Progenitor cell of endocrine pancreas (in vitro differentiated cells): ENCODE results near the gene GMFB. TPM values are rescaled to one million over a fixed set of nuclear protein-coding genes. Genes with fewer than 3 reads are reported as not detected.
A peak's percentile ranks its signal among the peaks of the same experiment; 100 is the strongest.
"Not testable (repeated sequence)": the region's sequence is repeated elsewhere in the genome, so short reads cannot be mapped to it uniquely, and the experiment has no call there.

ENCODE experiments used
- DNase-seq: peaks from one replicate; pipeline ENCODE4 v3.0.0; 2021; ENCODE audit warnings: low spot score; ENCODE audit not compliant: unreplicated experiment
- H3K27ac Mint-ChIP-seq: 2 replicates; pipeline ENCODE4 v1.8.0; 2021; ENCODE audit warnings: mild to moderate bottlenecking, moderate library complexity, mixed read lengths
- H3K27me3 Mint-ChIP-seq: 2 replicates; pipeline ENCODE4 v1.8.0; 2021; ENCODE audit warnings: mixed read lengths
- H3K36me3 Mint-ChIP-seq: 2 replicates; pipeline ENCODE4 v1.8.0; 2022; ENCODE audit warnings: mixed read lengths; ENCODE audit not compliant: insufficient read depth
- H3K4me1 Mint-ChIP-seq: 2 replicates; pipeline ENCODE4 v1.8.0; 2021; ENCODE audit warnings: low read depth, mixed read lengths
- H3K4me3 Mint-ChIP-seq: 2 replicates; pipeline ENCODE4 v1.8.0; 2021; ENCODE audit warnings: low read depth, mild to moderate bottlenecking, moderate library complexity, mixed read lengths
- H3K9me3 Mint-ChIP-seq: 2 replicates; pipeline ENCODE4 v1.8.0; 2021; ENCODE audit warnings: low read depth, mixed read lengths
- CTCF ChIP-seq: fragments of 200-600 bp; sonication (generic); IDR thresholded peaks from one replicate; pipeline ENCODE4 v1.5.0; 2021; ENCODE audit warnings: antibody characterized with exemption, mild to moderate bottlenecking; ENCODE audit not compliant: unreplicated experiment
- total RNA-seq: library from RNA; stranded (reverse); gene quantifications from 2 replicates; pipeline ENCODE4 v1.2.1, GENCODE V29; 2021

The GMFB gene
- total RNA-seq, 1 donor from 2014 or later = 47.6 TPM

GRCh38 chr14:54440873-54441868 lies 47.6 kb downstream of the GMFB start, which contains the start of gene CNIH1:
Gene CNIH1 (minus strand): TSS chr14:54441374. CDS start chr14:54441327, 47 bp downstream.
- Mint-ChIP-seq H3K27me3 (peaks cover 9% of the 10 kb centered on the region), H3K9me3 (no peaks in the 10 kb centered on the region), H3K27ac (peak within 1 kb of the TSS; percentile 96), H3K4me3 (peak within 1 kb of the TSS; percentile 87), H3K36me3 (no peaks in the 10 kb centered on the region), H3K4me1 (peaks cover 19% of the 10 kb centered on the region)
- peak; percentile 95 for DNase-seq
- TF ChIP-seq CTCF = peak; percentile 90

- Mint-ChIP-seq H3K36me3 (peaks cover 2% of the 10 kb centered on the region), H3K27ac (peak overlapping the region; percentile 96), H3K4me1 (peaks cover 20% of the 10 kb centered on the region), H3K4me3 (peak overlapping the region; percentile 87), H3K9me3 (no peaks in the 10 kb centered on the region), H3K27me3 (peaks cover 6% of the 10 kb centered on the region)
- no peak for TF ChIP-seq CTCF
- no peak for DNase-seq
Observed at GRCh38 chr14:54440476-54440872, 48.3 kb downstream of the GMFB start.

GRCh38 chr14:54440037-54440436 lies 48.7 kb downstream of the GMFB start:
- H3K27ac Mint-ChIP-seq = peak overlapping the region; percentile 96
- H3K4me3 Mint-ChIP-seq = peak overlapping the region; percentile 87
- H3K27me3 Mint-ChIP-seq = peaks cover 5% of the 10 kb centered on the region
- no peak for DNase-seq
- H3K36me3 Mint-ChIP-seq = peaks cover 2% of the 10 kb centered on the region
- no peaks in the 10 kb centered on the region for H3K9me3 Mint-ChIP-seq
- no peak for TF ChIP-seq CTCF
- H3K4me1 Mint-ChIP-seq = peaks cover 20% of the 10 kb centered on the region

- Mint-ChIP-seq H3K27ac (peak overlapping the region; percentile 59), H3K27me3 (no peaks in the 10 kb centered on the region), H3K4me3 (peak overlapping the region; percentile 32), H3K36me3 (peaks cover 2% of the 10 kb centered on the region), H3K9me3 (no peaks in the 10 kb centered on the region), H3K4me1 (peaks cover 20% of the 10 kb centered on the region)
- no peak for TF ChIP-seq CTCF
- no peak for DNase-seq
Observed at GRCh38 chr14:54438703-54439102, 50.1 kb downstream of the GMFB start.

- H3K27me3 Mint-ChIP-seq, H3K4me3 Mint-ChIP-seq, DNase-seq, H3K9me3 Mint-ChIP-seq, H3K36me3 Mint-ChIP-seq, H3K27ac Mint-ChIP-seq: not testable (repeated sequence)
- peaks cover 23% of the 10 kb centered on the region for H3K4me1 Mint-ChIP-seq
Observed at GRCh38 chr14:54437954-54438353, 50.8 kb downstream of the GMFB start.
